Hepatocyte (in vitro differentiated cells): ENCODE measurements around the gene STOML2. TPM values are rescaled to one million over a fixed set of nuclear protein-coding genes. Genes with fewer than 3 reads are reported as not detected.

ENCODE experiments used
- DNase-seq: peaks from one replicate; pipeline ENCODE4 v3.0.0-alpha.2; 2016; ENCODE audit warnings: low spot score
- H2AFZ ChIP-seq: fragments of 200-600 bp; sonication (generic); 2 replicates; pipeline ENCODE4 v1.6.0; 2016; ENCODE audit warnings: antibody characterized with exemption, mild to moderate bottlenecking
- H3K27ac ChIP-seq: fragments of 200-600 bp; sonication (generic); 2 replicates; pipeline ENCODE4 v1.5.1; 2016; ENCODE audit warnings: mild to moderate bottlenecking
- H3K27me3 ChIP-seq: fragments of 200-600 bp; sonication (generic); 2 replicates; pipeline ENCODE4 v1.6.1; 2016
- H3K36me3 ChIP-seq: fragments of 200-600 bp; sonication (generic); replicated peaks from 2 replicates; pipeline ENCODE4 v1.5.1; 2016; ENCODE audit warnings: low read depth; ENCODE audit not compliant: insufficient read depth
- H3K4me1 ChIP-seq: fragments of 200-600 bp; sonication (generic); 2 replicates; pipeline ENCODE4 v1.5.1; 2016; ENCODE audit warnings: mild to moderate bottlenecking, moderate library complexity; ENCODE audit not compliant: insufficient read depth
- H3K4me2 ChIP-seq: fragments of 200-600 bp; sonication (generic); 2 replicates; pipeline ENCODE4 v1.6.0; 2016
- H3K4me3 ChIP-seq: fragments of 200-600 bp; sonication (generic); 2 replicates; pipeline ENCODE4 v1.5.1; 2016; ENCODE audit warnings: mild to moderate bottlenecking
- H3K79me2 ChIP-seq: fragments of 200-600 bp; sonication (generic); 2 replicates; pipeline ENCODE4 v1.6.0; 2017; ENCODE audit warnings: mild to moderate bottlenecking
- H3K9me2 ChIP-seq: fragments of 200-600 bp; sonication (generic); replicated peaks from 2 replicates; pipeline ENCODE4 v1.6.0; 2017; ENCODE audit warnings: mild to moderate bottlenecking; ENCODE audit not compliant: insufficient read depth
- H3K9me3 ChIP-seq: fragments of 200-600 bp; sonication (generic); 2 replicates; pipeline ENCODE4 v1.5.1; 2016; ENCODE audit warnings: low read depth, mild to moderate bottlenecking
- H4K20me1 ChIP-seq: fragments of 200-600 bp; sonication (generic); 2 replicates; pipeline ENCODE4 v1.6.0; 2016; ENCODE audit warnings: mild to moderate bottlenecking; ENCODE audit not compliant: insufficient read depth, poor library complexity, severe bottlenecking
- CTCF ChIP-seq: fragments of 200-600 bp; sonication (generic); IDR thresholded peaks from 2 replicates; pipeline ENCODE4 v1.5.1; 2016; ENCODE audit warnings: antibody characterized with exemption, mild to moderate bottlenecking; ENCODE audit not compliant: poor library complexity
- EZH2 ChIP-seq: fragments of 200-600 bp; sonication (generic); IDR thresholded peaks from 2 replicates; pipeline ENCODE4 v1.6.1; 2016; ENCODE audit warnings: antibody characterized with exemption, mild to moderate bottlenecking, borderline replicate concordance
- EZH2phosphoT487 ChIP-seq: fragments of 200-600 bp; sonication (generic); IDR thresholded peaks from one replicate; pipeline ENCODE4 v1.6.1; 2018; ENCODE audit warnings: antibody characterized with exemption, mild to moderate bottlenecking, low read depth, moderate library complexity; ENCODE audit not compliant: unreplicated experiment, severe bottlenecking
- WGBS: methylation state at CpG from one replicate; pipeline ENCODE4 v1.1.6; 2016; ENCODE audit warnings: low lambda C conversion rate; ENCODE audit errors: missing lambda C conversion rate; 5-methylcytosine and 5-hydroxymethylcytosine counted together
- polyA plus RNA-seq: library from polyadenylated mRNA; unstranded; fragments of >200 nt; fragmentation: Nextera tagmentation; extraction: Ambion mirVana; gene quantifications from 2 replicates; pipeline ENCODE4 v1.2.1, GENCODE V29; 2016
- total RNA-seq: library from RNA; depleted of rRNA; stranded (reverse); fragments of >200 nt; gene quantifications from 2 replicates; pipeline ENCODE4 v1.2.3, GENCODE V29; 2014

Gene STOML2
- total and polyA plus RNA-seq, 2 experiments from 2014 or later = 98.0 to 120 TPM

GRCh38 chr9:35116539-35116897, 13.6 kb upstream of the STOML2 start:
- H2AFZ ChIP-seq = peak overlapping the region; percentile 27
- no peaks in the 10 kb centered on the region for H3K9me3 ChIP-seq
- H3K79me2 ChIP-seq = peaks cover 17% of the 10 kb centered on the region
- H3K4me3 ChIP-seq = peak overlapping the region; percentile 32
- H3K27me3 ChIP-seq = no peaks in the 10 kb centered on the region
- TF ChIP-seq EZH2phosphoT487 (no peak), CTCF (no peak), EZH2 (no peak)
- H3K4me2 ChIP-seq = peak overlapping the region; percentile 94
- H3K9me2 ChIP-seq = no peaks in the 10 kb centered on the region
- H3K36me3 ChIP-seq = no peaks in the 10 kb centered on the region
- H4K20me1 ChIP-seq = no peaks in the 10 kb centered on the region
- 6% methylated on average over 11 of the region's 12 CpGs for WGBS
- H3K4me1 ChIP-seq = peaks cover 7% of the 10 kb centered on the region
- no peak for DNase-seq
- peak overlapping the region; percentile 94 for H3K27ac ChIP-seq

- Histone ChIP-seq H3K4me3 (peak within 1 kb of the TSS; percentile 37), H3K36me3 (no peaks in the 10 kb centered on the region), H4K20me1 (no peaks in the 10 kb centered on the region), H2AFZ (peak within 1 kb of the TSS; percentile 50), H3K27ac (peak within 1 kb of the TSS; percentile 94), H3K79me2 (peaks cover 20% of the 10 kb centered on the region), H3K4me2 (peak within 1 kb of the TSS; percentile 94), H3K9me2 (no peaks in the 10 kb centered on the region), H3K9me3 (no peaks in the 10 kb centered on the region), H3K4me1 (peaks cover 7% of the 10 kb centered on the region), H3K27me3 (no peaks in the 10 kb centered on the region)
- 2% methylated on average over 43 of the region's 54 CpGs for WGBS
- TF ChIP-seq CTCF = no peak
- no peak for TF ChIP-seq EZH2
- no peak for TF ChIP-seq EZH2phosphoT487
- peak; percentile 98 for DNase-seq
These were observed 13.0 kb upstream of the STOML2 start, which contains the start of gene ATOSB for GRCh38 chr9:35115680-35116538. Gene ATOSB (minus strand): TSS chr9:35115862. CDS start chr9:35108274, 7,588 bp downstream.

- Histone ChIP-seq H3K27ac (peak overlapping the region; percentile 94), H3K27me3 (no peaks in the 10 kb centered on the region), H3K9me3 (no peaks in the 10 kb centered on the region), H3K4me2 (peak overlapping the region; percentile 94), H3K4me1 (peaks cover 15% of the 10 kb centered on the region), H3K79me2 (peaks cover 29% of the 10 kb centered on the region), H3K36me3 (no peaks in the 10 kb centered on the region), H3K9me2 (no peaks in the 10 kb centered on the region), H4K20me1 (no peaks in the 10 kb centered on the region), H2AFZ (peak overlapping the region; percentile 50), H3K4me3 (peak overlapping the region; percentile 37)
- TF ChIP-seq EZH2phosphoT487 (no peak), EZH2 (no peak), CTCF (no peak)
- peak; percentile 64 for DNase-seq
- WGBS = 40% methylated on average over 7 of the region's 12 CpGs
These were observed 12.1 kb upstream of the STOML2 start for GRCh38 chr9:35114840-35115628.
